T-helper 2 cell (primary cell): ENCODE data around the gene PTPRD.
"Not testable (repeated sequence)": the region's sequence is repeated elsewhere in the genome, so short reads cannot be mapped to it uniquely, and the experiment has no call there.

Source experiments
- DNase-seq, 5 experiments: peaks; one replicate each; pipeline versions ENCODE4 v3.0.0 to v3.0.0-alpha.2; 2012 to 2022

Gene PTPRD

DNA sequence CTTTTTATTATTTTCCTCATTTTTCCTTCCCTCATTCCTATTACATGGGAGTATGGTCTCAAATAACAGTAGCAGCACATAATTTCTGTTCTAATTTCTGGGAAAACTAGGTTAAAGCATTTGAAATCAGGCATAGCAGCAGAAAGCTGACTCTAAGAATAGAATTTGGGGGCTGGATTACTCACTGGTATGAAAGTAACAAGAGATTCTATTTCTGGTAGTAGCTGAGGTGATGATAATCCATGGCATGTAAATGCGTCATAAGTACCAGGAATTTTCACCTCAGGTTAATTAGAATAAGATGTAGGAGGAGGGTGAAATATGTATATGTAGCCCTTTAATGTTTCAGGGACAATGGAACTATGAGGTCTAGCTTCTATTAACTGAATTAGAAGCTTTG lies 662.0 kb downstream of the PTPRD start:
- no peak for DNase-seq

DNA sequence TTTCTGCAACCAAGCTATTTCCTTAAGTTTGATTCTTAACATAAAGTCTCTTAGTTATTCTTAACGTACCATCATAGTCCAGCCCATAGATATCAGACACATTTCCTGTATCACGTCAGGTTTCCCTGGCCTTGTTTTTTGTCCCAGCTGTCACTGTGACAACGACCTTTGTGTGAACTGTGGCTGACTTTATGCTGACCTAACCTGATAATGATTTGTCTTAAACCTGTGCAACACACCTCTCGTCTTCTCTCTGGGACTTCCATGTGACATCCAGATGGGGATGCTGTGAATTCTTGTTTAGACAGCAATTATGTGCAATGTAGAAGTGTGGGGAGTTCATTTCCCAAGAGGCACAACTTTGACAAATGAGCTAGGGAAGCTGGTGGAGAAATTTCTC lies 662.8 kb downstream of the PTPRD start:
- DNase-seq: no peak

DNA sequence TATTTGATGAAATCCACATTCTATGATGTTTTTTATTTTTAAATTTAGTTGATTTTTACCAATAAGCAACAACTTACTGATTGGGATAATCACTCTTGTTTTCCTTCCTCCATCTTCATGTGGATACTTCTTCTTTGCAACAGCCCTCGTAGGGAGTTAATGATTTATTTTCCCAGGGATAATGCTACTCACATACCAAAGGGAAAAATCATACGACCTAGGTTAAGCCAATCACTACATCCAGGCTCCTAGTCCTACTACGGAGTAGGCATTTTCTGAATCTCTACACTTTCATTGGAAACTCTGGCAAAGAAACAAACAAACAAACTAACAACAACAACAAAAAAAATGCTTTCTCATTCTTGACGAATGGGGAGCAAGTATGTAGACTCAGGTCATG lies 663.4 kb downstream of the PTPRD start:
- DNase-seq: no peak

DNA sequence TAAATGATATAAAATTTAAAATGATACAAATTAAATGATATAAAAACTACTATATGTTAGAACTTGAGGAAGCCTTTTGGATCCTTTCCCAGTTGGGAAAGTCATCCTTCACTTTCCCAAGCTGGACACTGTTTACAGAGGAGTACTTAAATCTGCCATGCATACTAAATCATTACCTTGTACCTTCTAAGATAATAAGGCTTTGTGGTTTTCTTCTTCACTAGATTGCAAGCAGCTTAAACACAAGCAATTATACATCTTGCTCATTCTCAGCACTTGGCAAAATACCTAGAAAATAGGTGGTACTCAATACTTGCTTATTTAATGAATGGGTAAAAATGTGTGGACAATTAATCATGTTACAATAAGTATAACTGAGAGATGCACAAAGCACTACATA lies 666.8 kb downstream of the PTPRD start:
- no peak for DNase-seq

DNA sequence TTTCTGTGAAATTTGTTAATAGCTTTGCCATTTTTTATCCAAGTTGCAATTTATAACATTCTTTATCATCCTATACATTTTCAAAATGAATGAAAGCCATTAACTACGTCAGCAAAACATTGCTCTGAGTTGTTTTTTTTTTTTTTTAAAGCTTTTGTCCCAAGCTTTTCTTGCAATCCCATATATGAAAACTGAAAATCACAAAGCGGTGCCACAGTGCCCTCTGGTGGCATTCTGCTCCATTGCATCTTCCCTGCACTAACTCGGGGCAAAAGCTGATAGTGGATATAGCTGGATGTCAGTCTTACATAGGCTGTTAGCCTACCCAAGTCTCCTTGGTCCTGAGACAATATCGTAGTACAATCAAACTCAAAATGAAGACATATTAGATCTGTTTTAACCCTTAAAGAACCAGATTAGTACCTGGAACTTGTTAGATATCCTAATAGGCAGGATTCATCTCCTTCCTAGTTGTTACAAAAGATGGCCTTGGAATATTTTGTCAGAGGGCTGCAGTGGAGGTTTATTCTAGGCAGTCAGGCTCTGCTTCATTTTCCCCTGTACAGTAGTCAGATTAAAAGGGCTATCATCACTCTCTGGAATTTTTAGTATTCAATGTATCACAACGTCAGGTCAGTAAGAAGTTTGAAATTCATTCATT lies 669.9 kb downstream of the PTPRD start:
- DNase-seq: peak in 3 of 5 experiments; percentile 7 to 22 (median 14)

DNA sequence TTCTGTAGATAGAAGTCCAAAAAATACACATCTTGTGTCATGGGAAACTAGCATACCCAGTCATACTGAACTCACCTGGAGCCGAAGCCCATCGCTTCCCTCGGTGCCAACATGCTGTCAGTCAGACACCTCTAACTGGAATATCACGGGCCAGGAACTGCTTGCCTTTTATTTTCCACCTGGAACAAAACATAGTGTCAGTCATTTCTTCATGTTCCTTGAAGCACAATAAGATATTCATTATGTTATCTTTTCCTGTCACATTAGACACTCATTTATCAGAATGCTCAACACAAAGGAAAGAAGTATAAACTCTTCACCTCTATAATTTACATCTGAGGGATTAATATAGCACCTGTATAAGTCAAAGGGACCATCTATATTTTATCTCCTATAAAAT lies 674.4 kb downstream of the PTPRD start:
- no peak for DNase-seq

DNA sequence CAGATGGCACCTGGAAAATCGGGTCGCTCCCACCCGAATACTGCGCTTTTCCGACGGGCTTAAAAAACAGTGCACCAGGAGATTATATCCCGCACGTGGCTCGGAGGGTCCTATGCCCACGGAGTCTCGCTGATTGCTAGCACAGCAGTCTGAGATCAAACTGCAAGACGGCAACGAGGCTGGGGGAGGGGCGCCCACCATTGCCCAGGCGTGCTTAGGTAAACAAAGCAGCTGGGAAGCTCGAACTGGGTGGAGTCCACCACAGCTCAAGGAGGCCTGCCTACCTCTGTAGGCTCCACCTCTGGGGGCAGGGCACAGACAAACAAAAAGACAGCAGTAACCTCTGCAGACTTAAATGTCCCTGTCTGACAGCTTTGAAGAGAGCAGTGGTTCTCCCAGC lies 681.3 kb downstream of the PTPRD start:
- DNase-seq: not testable (repeated sequence)

DNA sequence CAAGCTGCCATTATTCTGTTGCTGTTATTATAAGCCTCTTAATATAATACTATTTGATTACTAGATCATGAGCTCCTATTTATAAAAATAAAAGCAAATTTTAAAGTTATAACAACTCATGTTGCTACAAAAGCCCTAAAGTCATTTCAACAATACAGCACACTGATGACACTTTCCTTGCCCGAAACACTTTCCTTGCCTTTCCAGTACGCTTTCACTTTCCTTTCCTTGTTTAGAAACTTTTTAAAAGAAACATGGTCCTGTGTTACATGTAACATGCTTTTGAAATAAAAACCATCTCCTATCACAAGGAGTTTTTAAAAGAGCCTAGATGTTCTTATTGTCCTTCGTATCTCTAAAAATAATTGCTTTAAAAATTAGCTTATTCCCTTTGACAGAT lies 688.4 kb downstream of the PTPRD start:
- no peak for DNase-seq

DNA sequence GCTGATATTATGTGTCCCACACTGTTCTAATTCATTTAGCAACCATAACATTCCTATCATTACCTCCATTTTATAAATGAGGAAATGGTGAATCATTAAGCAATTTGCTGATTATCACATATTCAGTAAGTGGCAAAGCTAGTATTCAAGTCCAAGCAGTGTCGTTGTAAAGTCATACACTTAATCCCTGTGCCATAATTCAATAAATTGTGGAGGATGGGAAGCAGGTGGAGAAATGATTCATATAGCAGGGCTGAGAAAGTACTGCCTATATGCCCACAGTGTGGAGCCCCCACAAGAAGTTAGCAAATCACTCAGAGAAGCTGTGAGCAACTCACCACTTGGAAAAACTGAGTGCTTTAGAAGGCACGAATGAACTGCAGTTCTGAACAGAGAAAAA lies 691.0 kb downstream of the PTPRD start:
- DNase-seq: no peak

DNA sequence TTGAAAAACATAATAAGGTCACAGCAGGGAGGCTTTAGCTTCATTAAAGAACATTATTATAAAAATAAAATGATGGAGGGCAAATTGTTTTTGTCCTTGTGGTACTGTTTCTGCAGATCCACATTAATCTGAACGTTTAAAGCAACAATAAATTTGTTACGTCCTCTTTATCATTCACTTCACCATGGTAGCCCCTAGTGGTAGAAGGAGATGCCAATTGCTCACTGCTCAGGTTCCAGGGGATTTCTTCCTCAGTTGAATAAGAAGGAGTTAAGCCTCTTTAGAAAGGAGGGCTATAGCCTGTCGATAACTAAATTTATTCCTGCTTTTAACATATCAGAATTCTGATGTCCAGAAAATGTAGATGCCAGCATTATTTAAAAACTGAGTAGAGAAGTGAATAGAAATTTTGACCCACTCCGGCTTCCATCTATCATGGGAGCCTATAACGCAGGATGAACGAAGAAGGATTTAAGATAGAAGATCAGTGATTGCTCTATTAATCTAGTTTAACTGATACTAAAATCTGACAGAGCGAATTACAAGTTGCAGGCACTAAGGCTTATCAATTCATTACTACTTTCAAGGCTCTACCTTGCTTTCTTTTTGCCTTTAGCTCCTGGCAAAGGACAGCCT lies 692.3 kb downstream of the PTPRD start:
- no peak for DNase-seq

DNA sequence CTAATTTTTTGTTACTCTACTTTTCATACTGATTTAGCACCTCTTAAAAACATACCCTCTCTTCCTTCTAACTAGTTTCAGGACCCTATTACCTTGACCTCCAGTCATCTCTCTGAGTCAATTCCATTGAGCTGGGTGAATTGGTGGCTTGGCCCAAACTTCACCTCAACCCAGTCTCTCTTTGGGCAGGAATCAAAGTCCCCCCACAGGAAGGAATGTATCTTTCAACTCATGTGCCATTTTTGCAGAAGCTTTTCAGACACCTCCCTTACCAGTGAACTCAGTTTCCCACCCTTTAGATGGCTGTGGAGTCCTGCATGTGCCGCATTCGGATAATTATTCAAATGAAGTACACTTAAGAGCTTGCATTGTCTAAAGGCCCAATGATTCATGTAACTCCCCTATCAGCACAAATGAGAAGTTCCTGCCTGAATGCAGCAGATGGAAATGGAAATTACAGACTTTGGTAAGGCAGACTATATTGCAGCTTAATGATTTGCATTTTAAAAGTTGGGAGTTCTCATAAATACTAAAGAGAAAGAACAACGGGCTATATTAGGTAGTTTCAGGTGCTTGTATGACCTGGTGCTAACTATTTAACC lies 693.5 kb downstream of the PTPRD start:
- no peak for DNase-seq

DNA sequence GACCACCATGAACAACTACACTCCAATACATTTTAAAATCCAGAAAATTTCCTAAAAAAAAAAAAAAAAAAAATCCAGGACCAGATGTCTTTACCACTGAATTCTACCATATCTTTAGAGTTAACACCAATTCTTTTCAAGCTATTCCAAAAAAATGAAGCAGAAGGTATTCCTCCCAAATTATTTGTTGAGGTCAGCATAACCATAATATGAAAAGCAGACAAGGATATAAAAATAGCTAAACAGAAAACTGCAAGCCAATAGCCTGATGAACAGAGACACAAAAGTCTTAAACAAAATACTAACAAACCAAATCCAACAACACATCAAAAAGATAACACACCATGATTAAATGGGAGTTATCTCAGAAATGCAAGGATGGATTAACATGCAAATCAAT lies 695.4 kb downstream of the PTPRD start:
- DNase-seq: no peak

DNA sequence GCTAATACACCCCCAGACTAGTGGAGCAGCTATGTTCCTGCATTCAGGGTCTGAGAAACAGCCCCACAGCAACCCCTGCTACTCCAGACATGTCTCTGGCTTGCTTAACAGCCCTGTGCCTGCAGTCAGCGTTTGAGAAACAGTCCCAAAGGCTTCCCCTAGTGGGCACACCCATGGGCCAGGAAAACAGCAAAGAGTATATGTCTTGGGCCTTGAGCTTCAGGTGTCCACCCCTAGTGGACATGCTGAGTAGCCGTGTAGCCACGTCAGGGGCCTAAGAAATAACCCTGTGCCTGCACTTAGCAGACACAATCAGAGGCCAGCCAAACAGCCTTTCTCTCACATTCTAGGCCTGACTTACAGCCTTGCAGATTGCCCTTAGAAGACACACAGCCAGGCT lies 698.6 kb downstream of the PTPRD start:
- DNase-seq: no peak

DNA sequence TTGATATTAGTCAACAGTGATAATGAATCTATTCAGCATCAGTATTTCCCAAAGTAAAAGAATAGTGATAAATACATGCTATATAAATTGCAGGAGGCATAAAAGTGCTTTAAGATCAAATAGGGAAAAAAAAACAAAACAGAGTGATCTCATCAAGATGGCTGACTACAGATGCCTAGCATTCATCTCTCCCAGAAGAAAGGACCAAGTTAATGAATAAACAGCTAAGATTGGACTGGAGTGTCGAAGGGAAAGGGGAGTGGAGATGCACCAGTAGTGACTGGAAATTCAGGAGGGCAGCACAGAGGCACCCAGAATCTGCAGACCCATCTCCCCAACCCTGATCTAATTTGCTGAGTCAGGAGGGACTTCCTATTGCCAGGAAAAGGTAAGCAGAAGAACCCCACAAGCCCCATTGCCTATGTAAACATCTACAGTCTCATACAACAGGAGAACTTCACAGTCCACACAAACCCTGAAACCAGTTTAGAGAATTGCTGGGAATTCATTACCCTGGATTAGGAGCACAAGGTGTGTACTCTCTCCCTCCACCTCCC lies 699.4 kb downstream of the PTPRD start:
- DNase-seq: no peak

DNA sequence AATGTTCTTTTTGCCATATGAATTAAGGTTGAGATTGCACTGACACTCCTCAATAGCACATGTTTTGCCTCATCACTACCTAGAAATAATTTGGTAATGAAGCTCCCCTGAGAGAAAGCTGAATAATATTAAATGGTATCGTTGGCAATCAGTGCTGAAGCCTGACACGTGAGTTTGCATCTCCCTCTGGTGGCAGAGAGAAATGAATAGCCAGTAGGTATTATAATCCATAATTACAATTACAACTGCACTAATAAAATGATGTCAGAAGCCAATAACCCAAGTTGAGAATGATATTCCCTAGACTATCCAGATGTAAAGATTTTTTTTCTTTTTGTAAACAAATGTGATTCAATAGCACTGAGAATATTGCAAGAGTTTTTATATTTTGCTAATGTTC lies 700.3 kb downstream of the PTPRD start:
- no peak for DNase-seq

DNA sequence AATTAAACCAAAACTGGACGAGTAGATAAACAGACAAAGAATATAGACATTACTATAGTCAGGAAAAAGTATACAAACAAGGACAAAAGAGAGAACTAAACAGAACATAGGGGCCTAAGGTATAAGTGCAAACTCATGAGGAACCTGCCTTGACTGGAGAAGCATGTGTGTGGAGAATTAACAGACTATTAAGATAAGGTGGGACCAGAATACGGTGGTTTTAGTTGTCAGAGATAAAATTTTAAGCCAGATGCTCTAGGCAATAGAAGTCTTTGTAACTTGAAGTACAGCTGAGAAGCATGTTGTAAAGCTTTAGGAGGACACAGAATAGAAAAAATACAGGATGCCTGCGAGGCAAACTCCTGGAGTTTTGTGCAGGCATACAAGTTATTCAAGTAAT lies 707.1 kb downstream of the PTPRD start:
- DNase-seq: no peak

DNA sequence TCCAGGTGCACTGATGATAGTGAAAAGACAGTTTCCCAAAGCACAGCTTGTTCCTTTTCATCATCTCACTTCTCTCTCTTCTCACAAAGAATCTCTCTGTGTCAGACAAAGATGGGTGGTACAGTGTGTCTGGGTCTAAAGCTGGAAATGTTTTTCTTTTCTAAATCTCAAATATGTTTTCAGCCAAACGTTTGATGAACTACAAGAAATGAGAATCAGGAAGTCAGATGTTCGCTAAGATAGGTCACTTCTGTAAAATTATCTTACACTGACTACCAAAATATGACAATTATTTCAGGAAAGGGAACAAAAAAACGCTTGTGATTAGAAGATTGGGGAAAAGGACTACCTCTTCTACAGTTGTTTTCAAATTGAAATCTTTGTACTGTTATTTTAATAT lies 708.8 kb downstream of the PTPRD start:
- DNase-seq: no peak

DNA sequence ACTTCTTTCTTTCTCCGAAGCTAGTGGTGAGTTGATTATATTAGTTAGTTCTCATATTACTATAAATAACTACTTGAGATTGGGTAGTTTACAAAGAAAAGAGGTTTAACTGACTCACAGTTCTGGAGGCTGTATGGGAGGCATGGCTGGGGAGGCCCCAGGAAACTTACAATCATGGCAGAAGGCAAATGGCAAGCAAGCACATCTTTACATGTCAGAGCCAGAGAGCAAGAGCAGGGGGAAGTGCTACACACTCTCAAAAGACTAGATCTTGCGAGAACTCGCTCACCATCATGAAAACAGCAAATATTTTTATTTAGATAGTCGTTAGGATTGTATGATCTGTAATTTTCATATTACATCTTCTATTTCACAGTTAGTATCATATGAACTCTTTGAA lies 711.2 kb downstream of the PTPRD start:
- no peak for DNase-seq

DNA sequence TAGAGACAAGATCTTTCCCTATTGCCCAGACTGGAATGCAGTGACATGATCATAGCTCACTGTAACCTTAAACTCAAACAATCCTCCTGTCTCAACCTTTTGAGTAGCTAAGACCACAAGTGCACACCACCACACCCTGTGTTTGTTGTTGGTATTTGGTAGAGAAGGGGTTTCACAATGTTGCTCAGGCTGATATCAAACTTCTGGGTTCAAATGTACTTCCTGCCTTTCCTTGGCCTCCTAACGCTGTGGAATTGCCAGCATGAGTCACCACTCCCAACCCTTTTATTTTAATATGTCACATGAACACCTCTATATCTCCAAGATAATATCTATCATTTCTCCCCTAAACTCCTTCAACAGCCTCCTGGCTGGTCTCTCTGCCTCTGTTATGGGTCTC lies 719.0 kb downstream of the PTPRD start:
- DNase-seq: no peak

DNA sequence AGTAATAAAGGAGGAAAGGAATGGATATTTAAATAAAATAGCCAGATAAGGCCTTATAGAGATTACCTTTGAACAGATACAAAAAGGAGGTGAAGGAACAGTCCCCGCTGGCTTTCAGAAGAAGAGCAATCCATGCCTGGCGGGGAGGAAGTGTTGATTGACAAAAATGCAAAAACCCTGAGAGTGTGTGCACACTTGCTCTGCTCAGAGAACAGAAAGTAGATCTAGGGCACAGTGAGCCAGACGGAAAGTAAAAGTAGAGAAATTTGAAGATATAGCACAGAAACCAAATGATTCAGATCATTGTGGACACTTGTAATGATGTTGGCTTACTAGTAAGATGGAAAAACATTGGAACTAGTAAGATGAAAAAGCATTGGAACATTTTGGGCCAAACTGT lies 720.6 kb downstream of the PTPRD start:
- no peak for DNase-seq

DNA sequence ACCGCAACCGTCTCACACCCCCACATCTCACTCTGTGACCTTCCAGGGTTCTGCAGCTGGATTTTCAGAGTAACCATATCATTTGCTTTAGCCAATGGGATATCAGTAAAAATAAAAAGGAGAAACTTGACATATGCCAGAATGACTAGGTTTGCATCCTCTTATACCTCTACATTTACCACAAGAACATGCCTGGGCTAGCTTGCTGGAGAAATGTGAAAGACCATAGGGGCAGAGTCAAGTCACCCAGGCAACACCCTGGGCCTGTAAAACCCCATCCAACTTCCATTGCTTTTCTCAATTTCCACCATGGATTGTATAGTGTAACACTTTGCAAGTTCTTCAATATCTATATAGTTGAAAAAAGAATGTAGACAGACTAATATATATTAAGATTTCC lies 731.1 kb downstream of the PTPRD start:
- no peak for DNase-seq

DNA sequence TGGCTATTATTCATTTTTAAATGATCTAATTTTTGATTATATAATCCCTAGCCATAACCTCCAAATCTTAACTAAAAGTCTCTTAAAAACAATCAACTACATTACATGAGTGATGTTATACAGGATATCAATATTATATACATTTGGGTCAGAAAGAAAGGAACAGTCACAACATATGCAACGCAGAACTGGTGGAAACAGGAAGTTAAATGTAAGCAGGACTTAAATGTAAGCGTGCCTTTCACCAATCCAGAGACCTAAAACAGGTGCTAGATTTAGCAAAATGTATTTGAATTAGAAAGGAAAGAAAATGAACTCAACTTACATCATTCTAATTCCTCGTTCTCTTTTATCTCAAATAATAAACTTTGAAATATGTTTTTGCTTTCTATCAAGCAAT lies 738.5 kb downstream of the PTPRD start:
- no peak for DNase-seq

DNA sequence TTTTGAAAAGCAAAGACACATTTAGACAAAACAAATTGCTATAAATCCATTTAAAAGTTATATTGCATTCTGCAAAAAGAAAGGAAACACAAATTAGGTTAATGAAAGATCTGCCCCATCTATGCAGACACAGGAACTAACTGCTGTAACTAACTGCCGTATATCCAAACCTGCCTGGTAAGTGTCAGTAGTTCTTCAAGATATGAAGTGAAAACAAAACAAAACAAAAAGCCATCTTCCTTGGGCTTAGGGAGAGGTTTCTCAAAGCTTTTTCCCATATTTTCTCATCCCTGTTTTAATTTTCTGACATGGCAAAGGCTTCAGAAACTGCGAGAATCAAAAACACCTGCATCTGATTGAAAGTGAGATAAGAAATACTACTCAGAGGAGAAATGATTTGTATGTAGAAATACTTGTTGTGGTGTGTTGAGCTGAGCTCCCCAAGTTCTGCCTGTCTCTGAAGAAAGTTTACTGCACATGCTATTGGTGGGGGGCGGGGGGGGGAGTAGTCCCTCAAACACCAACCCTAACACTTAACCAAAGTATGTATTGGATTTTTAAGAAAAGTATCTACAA lies 750.5 kb downstream of the PTPRD start:
- DNase-seq: no peak
